ENCODE measurements around the gene CEBPB.

DNA sequence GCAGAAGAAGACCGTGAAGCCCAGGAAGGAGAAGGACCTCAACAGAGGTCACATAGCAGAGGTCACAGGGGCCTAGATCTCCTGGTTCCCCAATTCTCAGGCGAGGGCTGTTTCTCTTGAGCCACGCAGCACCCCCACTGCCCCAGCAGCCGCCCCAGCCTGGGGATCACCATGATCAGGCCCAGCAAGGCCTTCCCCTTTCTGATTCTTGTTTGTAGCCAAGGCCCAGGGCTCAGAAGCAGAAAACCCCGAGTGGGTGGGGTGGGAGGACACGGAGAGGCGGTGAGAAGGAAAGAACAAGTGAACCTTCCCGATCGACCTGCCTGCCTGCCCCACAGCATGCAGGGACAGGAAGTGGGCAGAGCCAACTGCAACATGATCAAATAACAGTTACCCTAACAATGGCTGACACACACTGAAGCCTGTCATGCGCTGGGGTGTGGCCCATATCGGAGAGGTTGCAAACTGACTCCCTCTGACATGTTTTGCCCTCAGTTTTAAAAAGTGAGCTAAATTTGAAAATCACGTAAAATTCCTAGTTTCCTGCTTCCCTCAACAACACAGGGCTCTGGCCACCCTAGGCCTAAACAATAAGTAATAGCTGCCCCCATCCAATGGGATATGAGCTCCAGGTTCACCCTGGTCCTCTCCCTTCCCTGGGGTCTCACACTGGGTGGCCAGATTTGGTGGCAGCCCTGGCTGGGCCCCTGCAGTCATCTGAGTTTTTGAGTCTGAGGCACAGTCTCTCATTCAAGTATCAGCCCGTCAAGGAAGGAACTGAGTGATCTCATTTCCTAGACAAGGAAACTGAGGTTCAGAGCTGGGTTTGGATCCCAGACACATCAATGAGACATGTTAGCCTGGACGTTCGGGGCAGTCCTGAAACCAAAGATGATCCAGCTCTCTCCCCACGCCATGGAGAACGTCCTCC is 43.6 kb upstream of the CEBPB start:
- TF ChIP-seq, protein P1, sequence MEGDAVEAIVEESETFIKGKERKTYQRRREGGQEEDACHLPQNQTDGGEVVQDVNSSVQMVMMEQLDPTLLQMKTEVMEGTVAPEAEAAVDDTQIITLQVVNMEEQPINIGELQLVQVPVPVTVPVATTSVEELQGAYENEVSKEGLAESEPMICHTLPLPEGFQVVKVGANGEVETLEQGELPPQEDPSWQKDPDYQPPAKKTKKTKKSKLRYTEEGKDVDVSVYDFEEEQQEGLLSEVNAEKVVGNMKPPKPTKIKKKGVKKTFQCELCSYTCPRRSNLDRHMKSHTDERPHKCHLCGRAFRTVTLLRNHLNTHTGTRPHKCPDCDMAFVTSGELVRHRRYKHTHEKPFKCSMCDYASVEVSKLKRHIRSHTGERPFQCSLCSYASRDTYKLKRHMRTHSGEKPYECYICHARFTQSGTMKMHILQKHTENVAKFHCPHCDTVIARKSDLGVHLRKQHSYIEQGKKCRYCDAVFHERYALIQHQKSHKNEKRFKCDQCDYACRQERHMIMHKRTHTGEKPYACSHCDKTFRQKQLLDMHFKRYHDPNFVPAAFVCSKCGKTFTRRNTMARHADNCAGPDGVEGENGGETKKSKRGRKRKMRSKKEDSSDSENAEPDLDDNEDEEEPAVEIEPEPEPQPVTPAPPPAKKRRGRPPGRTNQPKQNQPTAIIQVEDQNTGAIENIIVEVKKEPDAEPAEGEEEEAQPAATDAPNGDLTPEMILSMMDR (conservative IDR thresholded peaks at IDR 0.05) = no peak
- no peak for TF ChIP-seq ZFX (IDR thresholded peaks at IDR 0.05)
